HG03460 (cell line): ENCODE measurements around the gene PATJ.
"Not testable (repeated sequence)": the region's sequence is repeated elsewhere in the genome, so short reads cannot be mapped to it uniquely, and the experiment has no call there.

Experiments
- ATAC-seq: cut with Tn5 transposase; IDR thresholded peaks from one replicate; pipeline ENCODE4 v1.9.1; 2021; ENCODE audit not compliant: unreplicated experiment

Gene PATJ

GRCh38 chr1:61819421-61819820 is 77.1 kb downstream of the PATJ start:
- ATAC-seq = no peak

- ATAC-seq = no peak
Measured at GRCh38 chr1:61825393-61825792, 83.1 kb downstream of the PATJ start.

GRCh38 chr1:61828805-61829204 is 86.5 kb downstream of the PATJ start:
- no peak for ATAC-seq

GRCh38 chr1:61836649-61837048 is 94.4 kb downstream of the PATJ start:
- ATAC-seq = no peak

- ATAC-seq = not testable (repeated sequence)
Measured at GRCh38 chr1:61837607-61838006, 95.3 kb downstream of the PATJ start.

- no peak for ATAC-seq
Measured at GRCh38 chr1:61839679-61840078, 97.4 kb downstream of the PATJ start.

- no peak for ATAC-seq
Measured at GRCh38 chr1:61842036-61842435, 99.8 kb downstream of the PATJ start.

GRCh38 chr1:61842863-61843514 is 100.7 kb downstream of the PATJ start:
- no peak for ATAC-seq

GRCh38 chr1:61844006-61844405 is 101.7 kb downstream of the PATJ start:
- no peak for ATAC-seq

GRCh38 chr1:61844664-61845063 is 102.4 kb downstream of the PATJ start:
- not testable (repeated sequence) for ATAC-seq

GRCh38 chr1:61851235-61851634 is 109.0 kb downstream of the PATJ start:
- no peak for ATAC-seq

- ATAC-seq = no peak
Measured at GRCh38 chr1:61851849-61852669, 109.8 kb downstream of the PATJ start.

- ATAC-seq = no peak
Measured at GRCh38 chr1:61852670-61853015, 110.4 kb downstream of the PATJ start.

- ATAC-seq = no peak
Measured at GRCh38 chr1:61853583-61853982, 111.3 kb downstream of the PATJ start.

- ATAC-seq = no peak
Measured at GRCh38 chr1:61864489-61864888, 122.2 kb downstream of the PATJ start.

- ATAC-seq = no peak
Measured at GRCh38 chr1:61865646-61866220, 123.5 kb downstream of the PATJ start.

- ATAC-seq = no peak
Measured at GRCh38 chr1:61869691-61870109, 127.4 kb downstream of the PATJ start.

- ATAC-seq = no peak
Measured at GRCh38 chr1:61872206-61872605, 129.9 kb downstream of the PATJ start.

GRCh38 chr1:61873581-61873980 is 131.3 kb downstream of the PATJ start:
- ATAC-seq = no peak

GRCh38 chr1:61873994-61874393 is 131.7 kb downstream of the PATJ start:
- no peak for ATAC-seq

- ATAC-seq = no peak
Measured at GRCh38 chr1:61875198-61875597, 132.9 kb downstream of the PATJ start.

GRCh38 chr1:61879887-61880474 is 137.7 kb downstream of the PATJ start:
- not testable (repeated sequence) for ATAC-seq
